Measurements from ENCODE around the gene DNAJC11. TPM values are rescaled to one million over a fixed set of nuclear protein-coding genes. Genes with fewer than 3 reads are reported as not detected.

DNAJC11 gene
- total and polyA plus RNA-seq, 10 donors, result 13.3 to 66.9 (median 54.6) TPM

GRCh38 chr1:6614019-6614928 lies 87.3 kb downstream of the DNAJC11 start:
- Histone ChIP-seq H3K4me3 (peak overlapping the region; percentile 87 to 99 (median 95)), H3K27ac (peak overlapping the region; percentile 72 to 97 (median 94)), H3K27me3 (replicated peaks in 1 of 7) (peaks cover 0 to 8% (median 0%) of the 10 kb centered on the region in 7 donors), H3K36me3 (peaks cover 0 to 25% (median 0%) of the 10 kb centered on the region in 6 donors), H3K9me3 (no peaks in the 10 kb centered on the region), H3K4me1 (peaks cover 10 to 53% (median 27%) of the 10 kb centered on the region in 6 donors)
- intact Hi-C loops (cut with DNase I; ENCODE audit: low total_unique reads), result no loop called here
- TF ChIP-seq CTCF (IDR thresholded peaks at IDR 0.05 in 8 of 11, conservative IDR thresholded peaks at IDR 0.05 in 3 of 11), result no peak
- no peak for TF ChIP-seq POLR2AphosphoS5 (IDR thresholded peaks at IDR 0.05)
- TF ChIP-seq POLR2A (IDR thresholded peaks at IDR 0.05), result no peak
- DNase-seq, result peak; percentile 94
- WGBS, 5 donors, result 0 to 2% (median 1%) methylated on average over 8 to 111 of the region's 117 CpGs

- Histone ChIP-seq H3K36me3 (peaks cover 0 to 19% (median 0%) of the 10 kb centered on the region in 6 donors), H3K27ac (peak within 1 kb of the TSS; percentile 73 to 97 (median 94)), H3K27me3 (replicated peaks in 1 of 7) (peaks cover 0 to 8% (median 0%) of the 10 kb centered on the region in 7 donors), H3K9me3 (no peaks in the 10 kb centered on the region), H3K4me3 (peak within 1 kb of the TSS; percentile 87 to 99 (median 95)), H3K4me1 (peaks cover 10 to 53% (median 27%) of the 10 kb centered on the region in 6 donors)
- DNase-seq, result peak; percentile 100
- intact Hi-C loops (cut with DNase I; ENCODE audit: low total_unique reads), result no loop called here
- 0 to 1% (median 0%) methylated on average over 35 to 84 of the region's 84 CpGs for WGBS, 5 donors
- TF ChIP-seq POLR2AphosphoS5 (IDR thresholded peaks at IDR 0.05) (peak; percentile 79 to 92 (median 83)), POLR2A (IDR thresholded peaks at IDR 0.05) (no peak), CTCF (IDR thresholded peaks at IDR 0.05 in 8 of 11, conservative IDR thresholded peaks at IDR 0.05 in 3 of 11) (peak in 2 of 11 experiments; percentile 13 to 29)
Observed at GRCh38 chr1:6613361-6614018, 88.1 kb downstream of the DNAJC11 start, which contains the start of gene PHF13. Gene PHF13, plus strand, starts transcription at chr1:6613731. Its CDS starts 336 bp downstream, at chr1:6614067.

GRCh38 chr1:6612641-6613360 lies 88.8 kb downstream of the DNAJC11 start:
- H3K9me3 ChIP-seq, result no peaks in the 10 kb centered on the region
- H3K36me3 ChIP-seq, result peaks cover 0 to 12% (median 0%) of the 10 kb centered on the region in 6 donors
- peaks cover 0 to 8% (median 0%) of the 10 kb centered on the region in 7 donors for H3K27me3 ChIP-seq (replicated peaks in 1 of 7)
- WGBS, 5 donors, result 0 to 1% (median 1%) methylated on average over 50 to 67 of the region's 67 CpGs
- H3K27ac ChIP-seq, result peak overlapping the region; percentile 73 to 97 (median 94)
- H3K4me1 ChIP-seq, result peaks cover 10 to 53% (median 27%) of the 10 kb centered on the region in 6 donors
- H3K4me3 ChIP-seq, result peak overlapping the region; percentile 87 to 99 (median 95)
- TF ChIP-seq POLR2A (IDR thresholded peaks at IDR 0.05), result no peak
- TF ChIP-seq CTCF (IDR thresholded peaks at IDR 0.05 in 8 of 11, conservative IDR thresholded peaks at IDR 0.05 in 3 of 11), result peak in 1 of 11 experiments; percentile 11
- peak in 1 of 3 donors; percentile 52 for TF ChIP-seq POLR2AphosphoS5 (IDR thresholded peaks at IDR 0.05)
- intact Hi-C loops (cut with DNase I; ENCODE audit: low total_unique reads), result no loop called here
- DNase-seq, result no peak
